H9 (cell line): Measurements from ENCODE around the gene RNF215. TPM values are rescaled to one million over a fixed set of nuclear protein-coding genes. Genes with fewer than 3 reads are reported as not detected.

ENCODE experiments used
- DNase-seq: peaks from one replicate; pipeline ENCODE4 v3.0.0-alpha.2; 2017
- H2AFZ ChIP-seq: one replicate; pipeline ENCODE4 v1.6.1; 2013; ENCODE audit warnings: mild to moderate bottlenecking, low read length, control low read depth, moderate library complexity
- H2AK5ac ChIP-seq: 2 replicates; pipeline ENCODE4 v1.6.1; 2013; ENCODE audit warnings: low read length, control low read depth, mixed read lengths; ENCODE audit not compliant: insufficient read length
- H2BK120ac ChIP-seq: one replicate; pipeline ENCODE4 v1.6.1; 2013; ENCODE audit warnings: low read depth, mild to moderate bottlenecking, low read length, control low read depth, inconsistent platforms; ENCODE audit not compliant: poor library complexity, severe bottlenecking
- H2BK12ac ChIP-seq: 2 replicates; pipeline ENCODE4 v1.6.1; 2013; ENCODE audit warnings: low read length, control low read depth, mixed read lengths, low read depth; ENCODE audit not compliant: insufficient read length
- H2BK15ac ChIP-seq: 2 replicates; pipeline ENCODE4 v1.6.1; 2013; ENCODE audit warnings: low read depth, low read length, control low read depth
- H2BK20ac ChIP-seq: one replicate; pipeline ENCODE4 v1.6.1; 2013; ENCODE audit warnings: low read depth, mild to moderate bottlenecking, low read length, control low read depth, inconsistent platforms; ENCODE audit not compliant: poor library complexity, severe bottlenecking
- H2BK5ac ChIP-seq: 2 replicates; pipeline ENCODE4 v1.6.1; 2013; ENCODE audit warnings: low read length, control low read depth, mixed read lengths; ENCODE audit not compliant: insufficient read length
- H3K14ac ChIP-seq: 2 replicates; pipeline ENCODE4 v1.6.1; 2013; ENCODE audit warnings: low read length, control low read depth; ENCODE audit not compliant: insufficient read depth
- H3K18ac ChIP-seq: 2 replicates; pipeline ENCODE4 v1.6.1; 2013; ENCODE audit warnings: low read depth, mild to moderate bottlenecking, mixed read lengths, low read length, control low read depth; ENCODE audit not compliant: insufficient read length
- H3K23ac ChIP-seq: 2 replicates; pipeline ENCODE4 v1.6.1; 2013; ENCODE audit warnings: low read length, control low read depth, mixed read lengths, low read depth; ENCODE audit not compliant: insufficient read length
- H3K23me2 ChIP-seq: 2 replicates; pipeline ENCODE4 v1.6.1; 2013; ENCODE audit warnings: low read depth, mild to moderate bottlenecking, mixed read lengths, low read length, control low read depth; ENCODE audit not compliant: insufficient read length, poor library complexity, severe bottlenecking
- H3K27ac ChIP-seq: 2 replicates; pipeline ENCODE4 v1.5.1; 2013; ENCODE audit warnings: low read length, control low read depth, mixed read lengths, low read depth; ENCODE audit not compliant: insufficient read length
- H3K27me3 ChIP-seq: 2 replicates; pipeline ENCODE4 v1.6.1; 2013; ENCODE audit warnings: low read length, control low read depth, inconsistent platforms; ENCODE audit not compliant: insufficient read depth
- H3K4ac ChIP-seq: 2 replicates; pipeline ENCODE4 v1.6.1; 2013; ENCODE audit warnings: low read depth, mild to moderate bottlenecking, control low read depth, inconsistent platforms, low read length, moderate library complexity
- H3K4me1 ChIP-seq: 2 replicates; pipeline ENCODE4 v1.6.1; 2013; ENCODE audit warnings: low read length, control low read depth, inconsistent platforms; ENCODE audit not compliant: insufficient read depth
- H3K4me2 ChIP-seq: 2 replicates; pipeline ENCODE4 v1.6.1; 2013; ENCODE audit warnings: low read length, control low read depth, mixed read lengths; ENCODE audit not compliant: insufficient read length, insufficient read depth
- H3K56ac ChIP-seq: 2 replicates; pipeline ENCODE4 v1.6.1; 2013; ENCODE audit warnings: low read depth, mild to moderate bottlenecking, mixed read lengths, low read length, control low read depth; ENCODE audit not compliant: insufficient read length
- H3K79me1 ChIP-seq: 2 replicates; pipeline ENCODE4 v1.6.1; 2013; ENCODE audit warnings: low read depth, mild to moderate bottlenecking, moderate library complexity, low read length, control low read depth, inconsistent platforms; ENCODE audit not compliant: insufficient read depth, poor library complexity, severe bottlenecking
- H3K79me2 ChIP-seq: 2 replicates; pipeline ENCODE4 v1.6.1; 2013; ENCODE audit warnings: low read length, control low read depth, inconsistent platforms; ENCODE audit not compliant: insufficient read depth
- H3K9ac ChIP-seq: 2 replicates; pipeline ENCODE4 v1.6.1; 2013; ENCODE audit warnings: low read length, control low read depth, mixed read lengths; ENCODE audit not compliant: insufficient read length; ENCODE audit errors: extremely low read depth
- H3K9me3 ChIP-seq: one replicate; pipeline ENCODE4 v1.6.1; 2013; ENCODE audit warnings: low read depth, low read length, inconsistent platforms; ENCODE audit not compliant: control insufficient read depth
- H3T11ph ChIP-seq: one replicate; pipeline ENCODE4 v1.6.1; 2013; ENCODE audit warnings: mild to moderate bottlenecking, low read length, control low read depth, inconsistent platforms
- H4K20me1 ChIP-seq: one replicate; pipeline ENCODE4 v1.6.1; 2013; ENCODE audit not compliant: control insufficient read depth, insufficient read length, insufficient read depth
- H4K5ac ChIP-seq: 2 replicates; pipeline ENCODE4 v1.6.1; 2013; ENCODE audit warnings: low read depth, mild to moderate bottlenecking, mixed read lengths, low read length, control low read depth; ENCODE audit not compliant: insufficient read length
- H4K8ac ChIP-seq: replicated peaks from 2 replicates; pipeline ENCODE4 v1.6.1; 2013; ENCODE audit warnings: low read length, control low read depth, mixed read lengths, low read depth; ENCODE audit not compliant: insufficient read length
- H4K91ac ChIP-seq: 2 replicates; pipeline ENCODE4 v1.6.1; 2013; ENCODE audit warnings: low read depth, mild to moderate bottlenecking, moderate library complexity, mixed read lengths, low read length, control low read depth; ENCODE audit not compliant: insufficient read length
- H3K27ac Mint-ChIP-seq, 3 experiments: 2 replicates in 2 of 3; 3 replicates in 1 of 3; pipeline ENCODE4 v1.8.0; 2020 to 2021; ENCODE audit warnings: mixed read lengths in 3 of 3, mild to moderate bottlenecking in 1 of 3, moderate library complexity in 1 of 3
- H3K27me3 Mint-ChIP-seq: 2 replicates; pipeline ENCODE4 v1.8.0; 2021; ENCODE audit warnings: low read depth, mild to moderate bottlenecking, moderate library complexity, mixed read lengths
- H3K36me3 Mint-ChIP-seq, 3 experiments: 2 replicates in 2 of 3; 3 replicates in 1 of 3; pipeline ENCODE4 v1.8.0; 2020 to 2021; ENCODE audit warnings: low read depth in 3 of 3, mixed read lengths in 3 of 3; ENCODE audit not compliant: insufficient read depth in 1 of 3
- H3K4me1 Mint-ChIP-seq, 2 experiments: 2 replicates each; pipeline ENCODE4 v1.8.0; 2020; ENCODE audit warnings: mixed read lengths in 2 of 2
- H3K4me3 Mint-ChIP-seq, 2 experiments: 2 replicates in 1 of 2; 3 replicates in 1 of 2; pipeline ENCODE4 v1.8.0; 2020 to 2021; ENCODE audit warnings: mild to moderate bottlenecking in 2 of 2, mixed read lengths in 2 of 2, moderate library complexity in 1 of 2
- H3K9me3 Mint-ChIP-seq, 2 experiments: 2 replicates in 1 of 2; 3 replicates in 1 of 2; pipeline ENCODE4 v1.8.0; 2020; ENCODE audit warnings: mild to moderate bottlenecking in 2 of 2, mixed read lengths in 2 of 2, moderate library complexity in 1 of 2
- WGBS: extraction: QIAGEN DNeasy Blood & Tissue Kit; methylation state at CpG from one replicate; pipeline ENCODE4 v1.1.7; 2013; ENCODE audit warnings: missing lambda C conversion rate, low lambda C conversion rate, mixed read lengths; ENCODE audit not compliant: insufficient read length; ENCODE audit errors: extremely low coverage; 5-methylcytosine and 5-hydroxymethylcytosine counted together
- total RNA-seq: library from RNA; stranded (reverse); gene quantifications from 2 replicates; pipeline ENCODE4 v1.2.1, GENCODE V29; 2021
- TF ChIP-seq, protein P1 (sequence below): fragments of 200-600 bp; sonication (generic); conservative IDR thresholded peaks from 3 replicates; pipeline ENCODE4 v1.8.0; 2021; ENCODE audit warnings: antibody characterized with exemption, mild to moderate bottlenecking

The RNF215 gene
- total RNA-seq, 1 experiment from 2014 or later, result 24.5 TPM

DNA sequence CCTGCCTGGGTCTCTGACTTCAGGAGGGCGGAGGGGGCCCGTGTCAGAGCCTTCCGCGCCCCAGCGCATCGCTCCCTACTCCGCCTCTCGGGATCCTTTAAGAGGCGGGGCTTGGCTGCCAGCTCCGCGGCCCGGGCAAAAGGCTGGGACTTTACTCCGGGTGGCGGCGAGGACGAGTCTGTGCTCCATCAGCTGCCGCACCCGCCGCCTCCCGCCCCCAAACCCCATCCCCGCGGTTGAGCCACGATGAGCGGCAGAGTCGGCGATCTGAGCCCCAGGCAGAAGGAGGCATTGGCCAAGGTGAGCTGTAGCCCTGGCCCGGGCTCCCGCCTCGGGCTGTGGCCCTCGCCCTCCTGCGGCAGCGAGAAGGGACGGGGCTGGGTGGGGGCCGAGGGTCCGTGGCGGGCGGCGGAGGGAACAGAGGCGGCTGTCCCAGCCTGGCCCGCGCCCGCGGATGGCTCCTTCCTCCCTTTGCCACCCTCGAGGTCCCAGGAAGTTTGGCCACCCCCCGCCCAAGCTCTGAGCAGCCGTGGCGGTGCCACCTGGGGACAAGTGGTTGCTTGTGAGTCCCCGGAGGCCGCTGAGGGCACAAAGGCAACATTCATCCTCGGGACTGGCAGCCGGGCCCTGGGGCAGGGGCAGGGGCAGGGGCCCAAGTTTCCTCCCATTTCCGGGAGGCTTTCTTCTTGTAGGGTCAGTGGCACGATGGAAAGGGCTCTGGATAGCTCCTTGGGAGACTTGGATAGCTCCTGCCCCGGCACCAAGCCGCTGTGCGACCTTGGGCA, 9.9 kb upstream of the RNF215 start, which contains the start of gene SEC14L2:
Gene SEC14L2, plus strand, starts transcription at position 148 of the 785 bp plus-strand sequence. Its CDS starts 99 bp downstream, at position 247.
- Histone ChIP-seq H2BK5ac (no peak within 1 kb of the TSS), H3K4ac (no peak within 1 kb of the TSS), H3K4me2 (peak within 1 kb of the TSS; percentile 91), H4K20me1 (no peaks in the 10 kb centered on the region), H3K9ac (peak within 1 kb of the TSS; percentile 61), H3K79me2 (no peaks in the 10 kb centered on the region), H3K27ac (no peak within 1 kb of the TSS), H2AFZ (no peak within 1 kb of the TSS), H4K91ac (no peak within 1 kb of the TSS), H3K18ac (no peak within 1 kb of the TSS), H2BK15ac (no peak within 1 kb of the TSS; the same call in 1 of the 2 replicates), H2BK12ac (peak within 1 kb of the TSS; percentile 38), H4K8ac (no peak within 1 kb of the TSS), H3K9me3 (no peaks in the 10 kb centered on the region), H3K23me2 (peaks cover 7% of the 10 kb centered on the region), H3K79me1 (no peaks in the 10 kb centered on the region), H4K5ac (no peak within 1 kb of the TSS), H3K27me3 (peaks cover 4% of the 10 kb centered on the region; the same call in 1 of the 2 replicates), H2BK20ac (no peak within 1 kb of the TSS), H3K4me1 (peaks cover 6% of the 10 kb centered on the region; the same call in 1 of the 2 replicates), H3T11ph (no peak within 1 kb of the TSS), H3K56ac (no peak within 1 kb of the TSS), H2AK5ac (no peak within 1 kb of the TSS), H3K14ac (peak within 1 kb of the TSS; percentile 45; the same call in 1 of the 2 replicates), H2BK120ac (no peak within 1 kb of the TSS), H3K23ac (no peak within 1 kb of the TSS)
- H3K27me3 Mint-ChIP-seq, result peaks cover 45% of the 10 kb centered on the region
- no peaks in the 10 kb centered on the region; a peak in 2 of 5 replicates for H3K9me3 Mint-ChIP-seq
- no CpG with 5 or more reads among the region's 56 CpGs for WGBS
- H3K4me1 Mint-ChIP-seq, result peaks cover 39 to 43% of the 10 kb centered on the region in 2 experiments
- TF ChIP-seq, protein P1, sequence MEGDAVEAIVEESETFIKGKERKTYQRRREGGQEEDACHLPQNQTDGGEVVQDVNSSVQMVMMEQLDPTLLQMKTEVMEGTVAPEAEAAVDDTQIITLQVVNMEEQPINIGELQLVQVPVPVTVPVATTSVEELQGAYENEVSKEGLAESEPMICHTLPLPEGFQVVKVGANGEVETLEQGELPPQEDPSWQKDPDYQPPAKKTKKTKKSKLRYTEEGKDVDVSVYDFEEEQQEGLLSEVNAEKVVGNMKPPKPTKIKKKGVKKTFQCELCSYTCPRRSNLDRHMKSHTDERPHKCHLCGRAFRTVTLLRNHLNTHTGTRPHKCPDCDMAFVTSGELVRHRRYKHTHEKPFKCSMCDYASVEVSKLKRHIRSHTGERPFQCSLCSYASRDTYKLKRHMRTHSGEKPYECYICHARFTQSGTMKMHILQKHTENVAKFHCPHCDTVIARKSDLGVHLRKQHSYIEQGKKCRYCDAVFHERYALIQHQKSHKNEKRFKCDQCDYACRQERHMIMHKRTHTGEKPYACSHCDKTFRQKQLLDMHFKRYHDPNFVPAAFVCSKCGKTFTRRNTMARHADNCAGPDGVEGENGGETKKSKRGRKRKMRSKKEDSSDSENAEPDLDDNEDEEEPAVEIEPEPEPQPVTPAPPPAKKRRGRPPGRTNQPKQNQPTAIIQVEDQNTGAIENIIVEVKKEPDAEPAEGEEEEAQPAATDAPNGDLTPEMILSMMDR, result no peak
- peak; percentile 65 for DNase-seq
- H3K36me3 Mint-ChIP-seq, result peaks cover 0 to 3% (median 3%) of the 10 kb centered on the region in 3 experiments; a peak in 3 of 7 replicates
- peak within 1 kb of the TSS; percentile 80 to 88 for H3K4me3 Mint-ChIP-seq
- H3K27ac Mint-ChIP-seq, result no peak within 1 kb of the TSS
